ENCODE measurements around the gene PRICKLE4. TPM values are rescaled to one million over a fixed set of nuclear protein-coding genes. Genes with fewer than 3 reads are reported as not detected.

Gene PRICKLE4
- total and polyA plus RNA-seq, 2 of the 8 experiments (the other 6 are each of a cell fraction or from before 2014, with no cell fraction given) = 0.32 to 1.4 TPM

DNA sequence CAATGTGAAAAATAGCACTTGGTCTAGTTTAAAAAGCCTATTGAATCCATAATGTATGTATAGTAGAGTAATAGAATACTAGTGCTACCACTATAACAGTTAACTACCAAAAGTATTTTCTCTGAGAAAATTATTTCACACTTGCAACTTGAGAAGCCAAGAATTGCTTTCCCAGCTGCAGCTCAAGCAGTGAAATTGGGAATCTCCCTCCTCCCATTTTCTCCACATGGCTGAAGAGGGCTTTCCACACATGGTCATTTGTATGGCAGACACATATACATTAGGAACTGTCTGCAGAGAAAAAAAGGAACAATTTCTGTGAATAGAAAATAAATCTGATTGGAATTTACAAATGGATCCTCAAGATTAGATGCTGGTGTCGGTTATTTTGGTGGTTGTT is 41.4 kb downstream of the PRICKLE4 start (continued):
- no peak for TF ChIP-seq GTF2F1 (IDR thresholded peaks at IDR 0.05; ENCODE audit: borderline replicate concordance, low read depth, low read length)
